GM10266 (cell line): ENCODE measurements around the gene CADPS2.

Experiments
- DNase-seq: peaks from one replicate; pipeline ENCODE4 v3.0.0; 2012; ENCODE audit errors: extremely low spot score
- CTCF ChIP-seq: IDR thresholded peaks from 2 replicates; pipeline ENCODE4 v1.5.1; 2012; ENCODE audit warnings: mild to moderate bottlenecking, low read depth; ENCODE audit not compliant: control insufficient read depth, insufficient read depth; ENCODE audit errors: missing control alignments

CADPS2 gene

GRCh38 chr7:122423591-122423990 is 462.7 kb downstream of the CADPS2 start:
- TF ChIP-seq CTCF = no peak
- DNase-seq = no peak

GRCh38 chr7:122416336-122416735 is 469.9 kb downstream of the CADPS2 start:
- TF ChIP-seq CTCF = no peak
- DNase-seq = no peak

GRCh38 chr7:122415510-122415909 is 470.8 kb downstream of the CADPS2 start:
- DNase-seq = no peak
- no peak for TF ChIP-seq CTCF

- no peak for DNase-seq
- no peak for TF ChIP-seq CTCF
Observed at GRCh38 chr7:122413339-122413738, 472.9 kb downstream of the CADPS2 start.

GRCh38 chr7:122412883-122413282 is 473.4 kb downstream of the CADPS2 start:
- no peak for DNase-seq
- no peak for TF ChIP-seq CTCF

- TF ChIP-seq CTCF = no peak
Observed at GRCh38 chr7:122412441-122412840, 473.8 kb downstream of the CADPS2 start.

GRCh38 chr7:122407195-122407594 is 479.1 kb downstream of the CADPS2 start:
- no peak for DNase-seq
- no peak for TF ChIP-seq CTCF

More at GRCh38 chr7:122412441-122412840, 473.8 kb downstream of the CADPS2 start:
- DNase-seq = no peak
